GM12878 (cell line): ENCODE results near the gene ABCC4. TPM values are rescaled to one million over a fixed set of nuclear protein-coding genes. Genes with fewer than 3 reads are reported as not detected.

Experiments
- ATAC-seq: fragments of 200-7000 bp; cut with Tn5 transposase; 3 replicates; pipeline ENCODE4 v1.9.1; 2020; ENCODE audit warnings: mild to moderate bottlenecking, moderate library complexity
- BruUV-seq: library from RNA; stranded (reverse); fragments of 400-500 nt; replicated peaks from 2 replicates; lab custom pipeline; 2021; lab: Mats Ljungman, UMichigan
- CTCF ChIA-PET: fragments of 300-600 bp; sonication (Branson Sonifier 250); formaldehyde crosslinking; extraction: SDS; loops from one replicate; lab custom pipeline; 2021; ENCODE audit warnings: inconsistent platforms; lab: Yijun Ruan, JAX
- POLR2A ChIA-PET: fragments of 350-600 bp; formaldehyde crosslinking; extraction: SDS; loops from one replicate; lab custom pipeline; 2021; ENCODE audit warnings: inconsistent platforms; lab: Charles Lee
- RAD21 ChIA-PET: fragments of 300-600 bp; sonication (Branson Sonifier 250); formaldehyde crosslinking; loops from one replicate; lab custom pipeline; 2023; ENCODE audit warnings: antibody characterized with exemption; ENCODE audit not compliant: unreplicated experiment; lab: Charles Lee
- SMC1A ChIA-PET: fragments of 300-600 bp; sonication (Branson Sonifier 250); formaldehyde crosslinking; loops from one replicate; lab custom pipeline; 2023; ENCODE audit not compliant: unreplicated experiment, uncharacterized antibody; lab: Charles Lee
- DNase-seq: peaks from one replicate; pipeline ENCODE4 v3.0.0-alpha.2; 2011; ENCODE audit warnings: low read depth, low spot score
- FAIRE-seq: peaks from 3 replicates; lab custom pipeline; 2011; peaks lifted over from hg19 to GRCh38; lab: Jason Lieb, UNC
- H2AFZ ChIP-seq: 2 replicates; pipeline ENCODE4 v1.6.0; 2011; ENCODE audit warnings: low read depth, low read length, control low read depth; ENCODE audit not compliant: control insufficient read depth
- H3K27ac ChIP-seq: 2 replicates; pipeline ENCODE4 v1.5.1; 2011; ENCODE audit warnings: control low read depth; ENCODE audit not compliant: control insufficient read depth, insufficient read depth
- H3K27me3 ChIP-seq, 2 experiments: replicated peaks in 1 of 2; 2 replicates each; pipeline versions ENCODE4 v1.6.0 to v1.6.1; 2011; ENCODE audit warnings: low read length in 1 of 2; ENCODE audit not compliant: control insufficient read depth in 2 of 2, insufficient read depth in 2 of 2
- H3K36me3 ChIP-seq, 2 experiments: 2 replicates each; pipeline ENCODE4 v1.5.1; 2011; ENCODE audit warnings: low read length in 1 of 2; ENCODE audit not compliant: control insufficient read depth in 2 of 2, insufficient read depth in 2 of 2
- H3K4me1 ChIP-seq: 2 replicates; pipeline ENCODE4 v1.6.1; 2011; ENCODE audit warnings: mild to moderate bottlenecking, low read length, moderate library complexity, mixed read lengths; ENCODE audit not compliant: control insufficient read depth, insufficient read depth
- H3K4me2 ChIP-seq: 2 replicates; pipeline ENCODE4 v1.6.0; 2011; ENCODE audit warnings: control low read depth; ENCODE audit not compliant: control insufficient read depth, insufficient read depth
- H3K4me3 ChIP-seq: fragments of 200-600 bp; sonication (generic); 2 replicates; pipeline ENCODE4 v1.5.1; 2016
- H3K79me2 ChIP-seq: 2 replicates; pipeline ENCODE4 v1.6.0; 2011; ENCODE audit warnings: low read length; ENCODE audit not compliant: control insufficient read depth, insufficient read depth
- H3K9ac ChIP-seq: 2 replicates; pipeline ENCODE4 v1.8.0; 2011; ENCODE audit warnings: low read length, control low read depth, mixed read lengths; ENCODE audit not compliant: control insufficient read depth, insufficient read depth
- H3K9me3 ChIP-seq: replicated peaks from 3 replicates; pipeline ENCODE4 v1.5.1; 2011; ENCODE audit warnings: mild to moderate bottlenecking, low read length; ENCODE audit not compliant: control insufficient read depth, insufficient read depth
- H4K20me1 ChIP-seq: 2 replicates; pipeline ENCODE4 v1.6.0; 2011; ENCODE audit not compliant: control insufficient read depth, insufficient read depth
- CREB1 ChIP-seq: IDR thresholded peaks from 2 replicates; pipeline ENCODE4 v1.6.1; 2012; ENCODE audit warnings: low read depth, mild to moderate bottlenecking, inconsistent platforms
- EP300 ChIP-seq, 2 experiments: fragments of 150-350 bp in 1 of 2; IDR thresholded peaks; 2 replicates each; pipeline ENCODE4 v1.6.1; 2011 to 2012; ENCODE audit warnings: low read depth in 2 of 2, low read length in 2 of 2, borderline replicate concordance in 1 of 2, improper control_type of control experiment in 1 of 2, inconsistent platforms in 1 of 2; ENCODE audit not compliant: control insufficient read depth in 1 of 2
- NKRF ChIP-seq: fragments of 450-650 bp; conservative IDR thresholded peaks from 2 replicates; pipeline ENCODE4 v1.6.1; 2017; ENCODE audit warnings: mild to moderate bottlenecking, moderate library complexity
- NR2C1 ChIP-seq: fragments of 450-650 bp; IDR thresholded peaks from 2 replicates; pipeline ENCODE4 v1.6.1; 2017; ENCODE audit warnings: antibody characterized with exemption, mild to moderate bottlenecking, moderate library complexity
- POLR2AphosphoS2 ChIP-seq: IDR thresholded peaks from 2 replicates; pipeline ENCODE4 v1.6.1; 2011; ENCODE audit warnings: low read depth, mild to moderate bottlenecking, low read length, improper control_type of control experiment, moderate library complexity
- RB1 ChIP-seq: fragments of 450-650 bp; formaldehyde crosslinking; IDR thresholded peaks from 2 replicates; pipeline ENCODE4 v1.6.1; 2017; ENCODE audit warnings: mild to moderate bottlenecking, borderline replicate concordance
- SMAD5 ChIP-seq: IDR thresholded peaks from 2 replicates; pipeline ENCODE4 v1.6.1; 2016; ENCODE audit warnings: antibody characterized with exemption, low read depth
- TARDBP ChIP-seq: IDR thresholded peaks from 2 replicates; pipeline ENCODE4 v1.6.1; 2016; ENCODE audit warnings: borderline replicate concordance
- TCF12 ChIP-seq: IDR thresholded peaks from 2 replicates; pipeline ENCODE4 v1.6.1; 2011; ENCODE audit warnings: low read depth, mild to moderate bottlenecking, low read length
- USF1 ChIP-seq: IDR thresholded peaks from 2 replicates; pipeline ENCODE4 v1.6.1; 2011; ENCODE audit warnings: borderline replicate concordance, low read depth, mild to moderate bottlenecking, moderate library complexity, mixed read lengths, low read length; ENCODE audit not compliant: insufficient read depth; ENCODE audit errors: extremely low read length
- ZBTB4 ChIP-seq: fragments of 450-650 bp; formaldehyde crosslinking; IDR thresholded peaks from 2 replicates; pipeline ENCODE4 v1.4.0; 2022; ENCODE audit warnings: mild to moderate bottlenecking, moderate library complexity
- WGBS: methylation state at CpG from one replicate; pipeline ENCODE4 v1.1.6; 2016; ENCODE audit warnings: low lambda C conversion rate; ENCODE audit not compliant: insufficient replicate concordance, insufficient coverage; ENCODE audit errors: missing lambda C conversion rate; 5-methylcytosine and 5-hydroxymethylcytosine counted together
- in situ Hi-C: fragments of 300-500 bp; cut with MboI; formaldehyde crosslinking; loops from 9 replicates; pipeline ENCODE4 v1.14.3; 2018; ENCODE audit warnings: mixed read lengths
- intact Hi-C: fragments of 100-400 bp; cut with micrococcal nuclease; formaldehyde crosslinking; loops from one replicate; pipeline ENCODE4 v1.14.2; 2022; ENCODE audit not compliant: unreplicated experiment
- polyA plus RNA-seq, 11 experiments: library from polyadenylated mRNA; depleted of rRNA in 4 of 11; unstranded in 6 of 11; stranded (reverse) in 5 of 11; fragments of >200 nt; fragmentation: Nextera tagmentation in 4 of 11; fragmentation: Illumina TruSeq in 1 of 11; extraction: Ambion mirVana in 4 of 11; extraction: Trizol in 1 of 11; gene quantifications; 1 replicate in 1 of 11; 2 replicates in 10 of 11; pipeline versions ENCODE4 v1.2.1 to v1.2.3, GENCODE V29; 2011 to 2016; ENCODE audit warnings: inconsistent platforms in 2 of 11, missing spikeins in 2 of 11, low read depth in 1 of 11
- total RNA-seq, 4 experiments: library from RNA; depleted of rRNA in 3 of 4; stranded (reverse); fragments of >200 nt in 3 of 4; fragmentation: Illumina TruSeq in 1 of 4; extraction: Trizol in 1 of 4; gene quantifications; 2 replicates each; pipeline versions ENCODE4 v1.2.1 to v1.2.3, GENCODE V29; 2013 to 2021

Gene ABCC4
- total and polyA plus RNA-seq, 10 of the 15 experiments (the other 5 are each of a cell fraction or from before 2014, with no cell fraction given) = 7.2 to 44.4 (median 24.1) TPM

- H3K4me1 ChIP-seq = no peaks in the 10 kb centered on the region
- no peak overlapping the region for H3K9ac ChIP-seq
- H3K27me3 ChIP-seq = peaks cover 0 to 2% of the 10 kb centered on the region in 2 experiments; a peak in 2 of 4 replicates
- no peaks in the 10 kb centered on the region for H3K9me3 ChIP-seq
- H3K79me2 ChIP-seq = no peaks in the 10 kb centered on the region
- ChIA-PET POLR2A (no interaction called here), RAD21 (no interaction called here), SMC1A (no interaction called here), CTCF (no interaction called here)
- 11% methylated on average over 3 of the region's 3 CpGs for WGBS
- no peak for TF ChIP-seq USF1
- TF ChIP-seq POLR2AphosphoS2 = no peak
- TF ChIP-seq TARDBP = no peak
- no peak for TF ChIP-seq SMAD5
- no peak for TF ChIP-seq NR2C1
- no peak for TF ChIP-seq ZBTB4
- TF ChIP-seq CREB1 = no peak
- TF ChIP-seq NKRF = no peak
- TF ChIP-seq TCF12 = no peak
- TF ChIP-seq RB1 = no peak
- TF ChIP-seq EP300 (IDR thresholded peaks at IDR 0.05; ENCODE audit: borderline replicate concordance in 1 of 2, control insufficient read depth in 1 of 2, low read depth in 2 of 2, low read length in 2 of 2) = no peak
- no peak overlapping the region for H3K27ac ChIP-seq
- H2AFZ ChIP-seq = no peak overlapping the region
- no peak for DNase-seq
- no peak overlapping the region for H3K4me3 ChIP-seq
- ATAC-seq = no peak
- no TSS peak for BruUV-seq
- H3K4me2 ChIP-seq = no peak overlapping the region
- no peaks in the 10 kb centered on the region for H4K20me1 ChIP-seq
- intact Hi-C loops (no loop called here), in situ Hi-C loops (no loop called here)
- H3K36me3 ChIP-seq = no peaks in the 10 kb centered on the region
- no peak for FAIRE-seq
Observed at GRCh38 chr13:94993616-94994015, 307.6 kb downstream of the ABCC4 start.
